GM12878 (cell line): Measurements from ENCODE around the gene MGAT1. TPM values are rescaled to one million over a fixed set of nuclear protein-coding genes. Genes with fewer than 3 reads are reported as not detected.

Experiments used
- ATAC-seq: fragments of 200-7000 bp; cut with Tn5 transposase; 3 replicates; pipeline ENCODE4 v1.9.1; 2020; ENCODE audit warnings: mild to moderate bottlenecking, moderate library complexity
- BruUV-seq: library from RNA; stranded (reverse); fragments of 400-500 nt; replicated peaks from 2 replicates; lab custom pipeline; 2021; lab: Mats Ljungman, UMichigan
- CTCF ChIA-PET: fragments of 300-600 bp; sonication (Branson Sonifier 250); formaldehyde crosslinking; extraction: SDS; loops from one replicate; lab custom pipeline; 2021; ENCODE audit warnings: inconsistent platforms; lab: Yijun Ruan, JAX
- POLR2A ChIA-PET: fragments of 350-600 bp; formaldehyde crosslinking; extraction: SDS; loops from one replicate; lab custom pipeline; 2021; ENCODE audit warnings: inconsistent platforms; lab: Charles Lee
- RAD21 ChIA-PET: fragments of 300-600 bp; sonication (Branson Sonifier 250); formaldehyde crosslinking; loops from one replicate; lab custom pipeline; 2023; ENCODE audit warnings: antibody characterized with exemption; ENCODE audit not compliant: unreplicated experiment; lab: Charles Lee
- SMC1A ChIA-PET: fragments of 300-600 bp; sonication (Branson Sonifier 250); formaldehyde crosslinking; loops from one replicate; lab custom pipeline; 2023; ENCODE audit not compliant: unreplicated experiment, uncharacterized antibody; lab: Charles Lee
- DNase-seq: peaks from one replicate; pipeline ENCODE4 v3.0.0-alpha.2; 2011; ENCODE audit warnings: low read depth, low spot score
- FAIRE-seq: peaks from 3 replicates; lab custom pipeline; 2011; peaks lifted over from hg19 to GRCh38; lab: Jason Lieb, UNC
- H2AFZ ChIP-seq: 2 replicates; pipeline ENCODE4 v1.6.0; 2011; ENCODE audit warnings: low read depth, low read length, control low read depth; ENCODE audit not compliant: control insufficient read depth
- H3K27ac ChIP-seq: 2 replicates; pipeline ENCODE4 v1.5.1; 2011; ENCODE audit warnings: control low read depth; ENCODE audit not compliant: control insufficient read depth, insufficient read depth
- H3K27me3 ChIP-seq, 2 experiments: replicated peaks in 1 of 2; 2 replicates each; pipeline versions ENCODE4 v1.6.0 to v1.6.1; 2011; ENCODE audit warnings: low read length in 1 of 2; ENCODE audit not compliant: control insufficient read depth in 2 of 2, insufficient read depth in 2 of 2
- H3K36me3 ChIP-seq, 2 experiments: 2 replicates each; pipeline ENCODE4 v1.5.1; 2011; ENCODE audit warnings: low read length in 1 of 2; ENCODE audit not compliant: control insufficient read depth in 2 of 2, insufficient read depth in 2 of 2
- H3K4me1 ChIP-seq: 2 replicates; pipeline ENCODE4 v1.6.1; 2011; ENCODE audit warnings: mild to moderate bottlenecking, low read length, moderate library complexity, mixed read lengths; ENCODE audit not compliant: control insufficient read depth, insufficient read depth
- H3K4me2 ChIP-seq: 2 replicates; pipeline ENCODE4 v1.6.0; 2011; ENCODE audit warnings: control low read depth; ENCODE audit not compliant: control insufficient read depth, insufficient read depth
- H3K4me3 ChIP-seq: fragments of 200-600 bp; sonication (generic); 2 replicates; pipeline ENCODE4 v1.5.1; 2016
- H3K79me2 ChIP-seq: 2 replicates; pipeline ENCODE4 v1.6.0; 2011; ENCODE audit warnings: low read length; ENCODE audit not compliant: control insufficient read depth, insufficient read depth
- H3K9ac ChIP-seq: 2 replicates; pipeline ENCODE4 v1.8.0; 2011; ENCODE audit warnings: low read length, control low read depth, mixed read lengths; ENCODE audit not compliant: control insufficient read depth, insufficient read depth
- H3K9me3 ChIP-seq: replicated peaks from 3 replicates; pipeline ENCODE4 v1.5.1; 2011; ENCODE audit warnings: mild to moderate bottlenecking, low read length; ENCODE audit not compliant: control insufficient read depth, insufficient read depth
- H4K20me1 ChIP-seq: 2 replicates; pipeline ENCODE4 v1.6.0; 2011; ENCODE audit not compliant: control insufficient read depth, insufficient read depth
- IRF3 ChIP-seq: fragments of 450-650 bp; IDR thresholded peaks from 2 replicates; pipeline ENCODE4 v1.6.1; 2014; ENCODE audit warnings: mild to moderate bottlenecking
- MEF2B ChIP-seq: fragments of 450-650 bp; IDR thresholded peaks from 2 replicates; pipeline ENCODE4 v1.6.1; 2018; ENCODE audit warnings: mild to moderate bottlenecking, moderate library complexity; ENCODE audit not compliant: partially characterized antibody, poor library complexity, severe bottlenecking
- POLR2A ChIP-seq: IDR thresholded peaks from 2 replicates; pipeline ENCODE4 v1.6.1; 2011; ENCODE audit warnings: low read depth, mild to moderate bottlenecking, low read length
- POLR2AphosphoS2 ChIP-seq: IDR thresholded peaks from 2 replicates; pipeline ENCODE4 v1.6.1; 2011; ENCODE audit warnings: low read depth, mild to moderate bottlenecking, low read length, improper control_type of control experiment, moderate library complexity
- TAF1 ChIP-seq: IDR thresholded peaks from 2 replicates; pipeline ENCODE4 v1.6.1; 2011; ENCODE audit warnings: mild to moderate bottlenecking, low read depth, low read length, borderline replicate concordance
- WGBS: methylation state at CpG from one replicate; pipeline ENCODE4 v1.1.6; 2016; ENCODE audit warnings: low lambda C conversion rate; ENCODE audit not compliant: insufficient replicate concordance, insufficient coverage; ENCODE audit errors: missing lambda C conversion rate; 5-methylcytosine and 5-hydroxymethylcytosine counted together
- in situ Hi-C: fragments of 300-500 bp; cut with MboI; formaldehyde crosslinking; loops from 9 replicates; pipeline ENCODE4 v1.14.3; 2018; ENCODE audit warnings: mixed read lengths
- intact Hi-C: fragments of 100-400 bp; cut with micrococcal nuclease; formaldehyde crosslinking; loops from one replicate; pipeline ENCODE4 v1.14.2; 2022; ENCODE audit not compliant: unreplicated experiment
- polyA plus RNA-seq, 11 experiments: library from polyadenylated mRNA; depleted of rRNA in 4 of 11; unstranded in 6 of 11; stranded (reverse) in 5 of 11; fragments of >200 nt; fragmentation: Nextera tagmentation in 4 of 11; fragmentation: Illumina TruSeq in 1 of 11; extraction: Ambion mirVana in 4 of 11; extraction: Trizol in 1 of 11; gene quantifications; 1 replicate in 1 of 11; 2 replicates in 10 of 11; pipeline versions ENCODE4 v1.2.1 to v1.2.3, GENCODE V29; 2011 to 2016; ENCODE audit warnings: inconsistent platforms in 2 of 11, missing spikeins in 2 of 11, low read depth in 1 of 11
- total RNA-seq, 4 experiments: library from RNA; depleted of rRNA in 3 of 4; stranded (reverse); fragments of >200 nt in 3 of 4; fragmentation: Illumina TruSeq in 1 of 4; extraction: Trizol in 1 of 4; gene quantifications; 2 replicates each; pipeline versions ENCODE4 v1.2.1 to v1.2.3, GENCODE V29; 2013 to 2021
- TF ChIP-seq, protein P1 (sequence below): fragments of 450-650 bp; formaldehyde crosslinking; IDR thresholded peaks from 2 replicates; pipeline ENCODE4 v1.5.0; 2022; ENCODE audit warnings: mild to moderate bottlenecking, missing genetic modification characterization
- TF ChIP-seq, protein P2 (sequence below): fragments of 450-650 bp; formaldehyde crosslinking; IDR thresholded peaks from 2 replicates; pipeline ENCODE4 v1.4.0; 2022; ENCODE audit warnings: mild to moderate bottlenecking, moderate library complexity

The MGAT1 gene
- total and polyA plus RNA-seq, 10 of the 15 experiments (the other 5 are each of a cell fraction or from before 2014, with no cell fraction given): 3.1 to 88.4 (median 62.7) TPM

DNA sequence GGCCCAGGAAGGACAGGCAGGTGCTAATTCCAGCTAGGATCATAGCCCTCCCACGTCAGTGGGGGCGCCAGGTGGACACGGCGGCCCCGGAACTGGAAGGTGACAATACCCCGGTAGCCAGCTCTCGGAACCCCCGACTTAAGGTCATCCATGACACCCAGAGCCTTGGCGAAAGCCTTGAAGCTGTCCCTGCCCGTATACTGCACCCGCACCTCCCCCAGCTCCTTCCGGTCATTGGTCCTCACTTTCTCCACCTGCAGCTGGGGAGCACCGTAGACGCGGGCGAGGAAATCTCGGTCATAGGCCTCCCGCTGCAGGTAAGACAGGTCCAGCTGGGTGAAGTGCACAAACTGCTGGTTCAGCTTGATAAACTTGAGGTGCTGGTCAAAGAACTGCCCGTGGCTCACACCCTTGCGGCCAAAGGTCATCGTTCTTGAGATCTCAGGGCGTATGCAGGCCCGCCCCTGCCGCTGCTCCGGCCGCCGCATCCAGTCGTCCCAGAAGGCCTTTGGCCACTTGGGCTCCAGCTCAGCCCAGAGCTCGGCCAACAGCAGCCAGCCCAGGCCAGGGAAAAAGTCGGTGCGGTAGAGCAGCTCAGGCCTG, 10.9 kb downstream of the MGAT1 start:
- ChIA-PET SMC1A (interaction anchor here (1.2 kb wide), 1 partner anchor 39 kb away, joined by 4 read pairs; no protein-coding TSS in a partner anchor), CTCF (interaction anchor here (1.1 to 1.4 kb wide), 2 partner anchors 21 to 39 kb away, joined by 3 read pairs; no protein-coding TSS in a partner anchor), POLR2A (interaction anchor here (1.1 kb wide), 1 partner anchor 10 kb away, joined by 3 read pairs; no protein-coding TSS in a partner anchor), RAD21 (no interaction called here)
- H3K9me3 ChIP-seq: no peaks in the 10 kb centered on the region
- no peak overlapping the region for H3K9ac ChIP-seq
- H4K20me1 ChIP-seq: peaks cover 7% of the 10 kb centered on the region
- ATAC-seq: no peak
- no peak overlapping the region for H2AFZ ChIP-seq
- FAIRE-seq: no peak
- TF ChIP-seq POLR2A (peak; percentile 3; the same call in 1 of the 2 replicates), TAF1 (no peak), POLR2AphosphoS2 (peak; percentile 9; the same call in 1 of the 2 replicates), IRF3 (no peak), MEF2B (no peak)
- TF ChIP-seq, protein P1, sequence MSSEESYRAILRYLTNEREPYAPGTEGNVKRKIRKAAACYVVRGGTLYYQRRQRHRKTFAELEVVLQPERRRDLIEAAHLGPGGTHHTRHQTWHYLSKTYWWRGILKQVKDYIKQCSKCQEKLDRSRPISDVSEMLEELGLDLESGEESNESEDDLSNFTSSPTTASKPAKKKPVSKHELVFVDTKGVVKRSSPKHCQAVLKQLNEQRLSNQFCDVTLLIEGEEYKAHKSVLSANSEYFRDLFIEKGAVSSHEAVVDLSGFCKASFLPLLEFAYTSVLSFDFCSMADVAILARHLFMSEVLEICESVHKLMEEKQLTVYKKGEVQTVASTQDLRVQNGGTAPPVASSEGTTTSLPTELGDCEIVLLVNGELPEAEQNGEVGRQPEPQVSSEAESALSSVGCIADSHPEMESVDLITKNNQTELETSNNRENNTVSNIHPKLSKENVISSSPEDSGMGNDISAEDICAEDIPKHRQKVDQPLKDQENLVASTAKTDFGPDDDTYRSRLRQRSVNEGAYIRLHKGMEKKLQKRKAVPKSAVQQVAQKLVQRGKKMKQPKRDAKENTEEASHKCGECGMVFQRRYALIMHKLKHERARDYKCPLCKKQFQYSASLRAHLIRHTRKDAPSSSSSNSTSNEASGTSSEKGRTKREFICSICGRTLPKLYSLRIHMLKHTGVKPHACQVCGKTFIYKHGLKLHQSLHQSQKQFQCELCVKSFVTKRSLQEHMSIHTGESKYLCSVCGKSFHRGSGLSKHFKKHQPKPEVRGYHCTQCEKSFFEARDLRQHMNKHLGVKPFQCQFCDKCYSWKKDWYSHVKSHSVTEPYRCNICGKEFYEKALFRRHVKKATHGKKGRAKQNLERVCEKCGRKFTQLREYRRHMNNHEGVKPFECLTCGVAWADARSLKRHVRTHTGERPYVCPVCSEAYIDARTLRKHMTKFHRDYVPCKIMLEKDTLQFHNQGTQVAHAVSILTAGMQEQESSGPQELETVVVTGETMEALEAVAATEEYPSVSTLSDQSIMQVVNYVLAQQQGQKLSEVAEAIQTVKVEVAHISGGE (CRISPR knock-in tag): no peak
- TF ChIP-seq, protein P2, sequence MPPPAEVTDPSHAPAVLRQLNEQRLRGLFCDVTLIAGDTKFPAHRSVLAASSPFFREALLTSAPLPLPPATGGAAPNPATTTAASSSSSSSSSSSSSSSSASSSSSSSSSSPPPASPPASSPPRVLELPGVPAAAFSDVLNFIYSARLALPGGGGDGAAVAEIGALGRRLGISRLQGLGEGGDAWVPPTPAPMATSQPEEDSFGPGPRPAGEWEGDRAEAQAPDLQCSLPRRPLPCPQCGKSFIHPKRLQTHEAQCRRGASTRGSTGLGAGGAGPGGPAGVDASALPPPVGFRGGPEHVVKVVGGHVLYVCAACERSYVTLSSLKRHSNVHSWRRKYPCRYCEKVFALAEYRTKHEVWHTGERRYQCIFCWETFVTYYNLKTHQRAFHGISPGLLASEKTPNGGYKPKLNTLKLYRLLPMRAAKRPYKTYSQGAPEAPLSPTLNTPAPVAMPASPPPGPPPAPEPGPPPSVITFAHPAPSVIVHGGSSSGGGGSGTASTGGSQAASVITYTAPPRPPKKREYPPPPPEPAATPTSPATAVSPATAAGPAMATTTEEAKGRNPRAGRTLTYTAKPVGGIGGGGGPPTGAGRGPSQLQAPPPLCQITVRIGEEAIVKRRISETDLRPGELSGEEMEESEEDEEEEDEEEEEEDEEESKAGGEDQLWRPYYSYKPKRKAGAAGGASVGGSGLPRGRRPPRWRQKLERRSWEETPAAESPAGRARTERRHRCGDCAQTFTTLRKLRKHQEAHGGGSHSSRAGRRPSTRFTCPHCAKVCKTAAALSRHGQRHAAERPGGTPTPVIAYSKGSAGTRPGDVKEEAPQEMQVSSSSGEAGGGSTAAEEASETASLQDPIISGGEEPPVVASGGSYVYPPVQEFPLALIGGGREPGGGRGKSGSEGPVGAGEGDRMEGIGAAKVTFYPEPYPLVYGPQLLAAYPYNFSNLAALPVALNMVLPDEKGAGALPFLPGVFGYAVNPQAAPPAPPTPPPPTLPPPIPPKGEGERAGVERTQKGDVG (CRISPR knock-in tag): no peak
- H3K36me3 ChIP-seq: peaks cover 15 to 37% of the 10 kb centered on the region in 2 experiments
- no peak for DNase-seq
- BruUV-seq: no TSS peak
- in situ Hi-C loops: no loop called here
- no peak overlapping the region for H3K4me3 ChIP-seq
- no peaks in the 10 kb centered on the region for H3K4me1 ChIP-seq
- H3K27me3 ChIP-seq: no peaks in the 10 kb centered on the region
- no peak overlapping the region for H3K27ac ChIP-seq
- no peak overlapping the region for H3K4me2 ChIP-seq
- peaks cover 31% of the 10 kb centered on the region for H3K79me2 ChIP-seq
- intact Hi-C loops: no loop called here
- 98% methylated on average over 28 of the region's 31 CpGs for WGBS
